Stimulated activated CD4-positive, alpha-beta T cell treated with anti-CD3 and anti-CD28 coated beads, Interleukin-12 subunit alpha, Interleukin-12 subunit beta, amount 100 ng/mL, for 24 hours (primary cell): Measurements from ENCODE around the gene OASL.
A peak's percentile ranks its signal among the peaks of the same experiment; 100 is the strongest.
"Not testable (repeated sequence)": the region's sequence is repeated elsewhere in the genome, so short reads cannot be mapped to it uniquely, and the experiment has no call there.

Experiments used
- DNase-seq, 2 experiments: peaks; one replicate each; pipeline ENCODE4 v3.0.0-alpha.2; 2020; ENCODE audit warnings: low read depth in 2 of 2

OASL gene

DNA sequence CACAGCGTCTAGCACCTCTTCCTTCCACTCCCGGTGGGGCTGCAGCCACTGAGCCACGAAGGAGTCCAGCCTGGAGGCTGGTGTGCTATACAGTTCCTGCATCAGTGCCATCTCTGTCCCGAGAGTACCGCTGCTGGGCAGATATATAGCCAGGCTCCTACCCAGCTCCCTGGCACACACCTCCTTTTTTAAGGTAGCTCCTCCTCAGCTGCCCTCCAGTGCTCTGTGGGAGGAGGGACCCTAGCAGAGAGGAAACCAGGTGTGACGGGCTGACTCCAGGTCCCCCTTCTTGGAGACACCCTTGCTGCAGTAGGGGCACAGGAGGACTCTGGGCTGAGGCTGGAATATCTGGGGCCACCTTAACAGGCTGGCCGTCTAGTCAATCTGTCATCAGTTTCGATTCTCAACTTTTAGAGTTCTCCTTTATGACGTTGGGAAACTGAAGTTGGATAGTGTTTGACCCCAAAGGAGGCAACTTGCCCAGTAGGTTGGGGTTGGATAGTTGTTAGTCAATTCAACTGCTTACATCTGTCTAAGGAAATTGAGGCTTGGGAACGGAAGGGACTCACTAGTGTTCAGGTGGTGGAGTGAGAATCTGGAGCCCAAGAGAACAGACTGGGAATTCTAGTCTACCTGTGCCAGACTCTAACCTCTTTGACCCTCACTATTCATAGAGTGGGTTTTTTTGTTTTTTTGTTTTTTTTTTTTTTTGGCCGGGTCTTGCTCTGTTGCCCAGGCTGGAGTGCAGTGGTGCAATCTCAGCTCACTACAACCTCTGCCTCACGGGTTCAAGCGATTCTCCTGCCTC is at the start of gene OASL:
TSS of gene OASL (minus strand) at position 386 of the 808 bp plus-strand sequence. CDS start at position 111, 275 bp downstream.
- peak; percentile 19 to 39 for DNase-seq

- no peak for DNase-seq
Observed at GRCh38 chr12:121088195-121088585, 49.1 kb upstream of the OASL start.

GRCh38 chr12:121087467-121088194 is 48.6 kb upstream of the OASL start:
- no peak for DNase-seq

GRCh38 chr12:121086781-121087295 is 47.8 kb upstream of the OASL start:
- DNase-seq = no peak

GRCh38 chr12:121085506-121086353 is 46.7 kb upstream of the OASL start:
- DNase-seq = no peak

- DNase-seq = no peak
Observed at GRCh38 chr12:121085069-121085468, 46.0 kb upstream of the OASL start.

- no peak for DNase-seq
Observed at GRCh38 chr12:121084229-121084628, 45.2 kb upstream of the OASL start.

DNA sequence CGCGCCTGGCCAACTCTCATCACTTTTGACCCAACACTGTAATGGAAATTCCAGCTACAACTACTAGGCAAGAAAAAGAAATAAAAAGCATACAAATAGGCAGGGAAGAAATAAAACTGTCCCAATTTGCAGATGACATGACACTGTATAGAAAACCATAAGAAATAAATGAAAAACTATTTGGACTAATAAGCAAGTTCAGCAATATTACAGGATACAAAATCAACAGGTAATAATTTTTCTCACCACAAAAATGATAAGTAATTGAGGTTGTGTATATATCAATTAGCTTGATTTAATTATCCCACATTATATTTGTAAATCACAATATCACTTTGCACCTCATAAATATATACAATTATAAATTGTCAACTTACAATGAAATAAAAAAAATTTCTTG is 41.9 kb upstream of the OASL start:
- DNase-seq = no peak

- DNase-seq = no peak
Observed at GRCh38 chr12:121079736-121080272, 40.8 kb upstream of the OASL start.

DNA sequence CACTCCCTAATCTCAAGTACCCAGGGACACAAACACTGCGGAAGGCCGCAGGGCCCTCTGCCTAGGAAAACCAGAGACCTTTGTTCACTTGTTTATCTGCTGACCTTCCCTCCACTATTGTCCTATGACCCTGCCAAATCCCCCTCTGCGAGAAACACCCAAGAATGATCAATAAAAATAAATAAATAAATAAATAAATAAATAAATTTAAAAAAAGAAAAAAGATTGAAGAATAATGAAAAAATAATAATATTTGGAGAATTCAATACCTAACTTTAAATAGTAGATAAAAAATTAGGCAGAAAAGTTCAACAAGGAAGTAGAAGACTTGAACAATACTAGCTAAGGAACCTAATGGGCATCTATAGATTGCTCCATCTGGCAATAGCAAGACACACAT is 38.4 kb upstream of the OASL start:
- not testable (repeated sequence) for DNase-seq

DNA sequence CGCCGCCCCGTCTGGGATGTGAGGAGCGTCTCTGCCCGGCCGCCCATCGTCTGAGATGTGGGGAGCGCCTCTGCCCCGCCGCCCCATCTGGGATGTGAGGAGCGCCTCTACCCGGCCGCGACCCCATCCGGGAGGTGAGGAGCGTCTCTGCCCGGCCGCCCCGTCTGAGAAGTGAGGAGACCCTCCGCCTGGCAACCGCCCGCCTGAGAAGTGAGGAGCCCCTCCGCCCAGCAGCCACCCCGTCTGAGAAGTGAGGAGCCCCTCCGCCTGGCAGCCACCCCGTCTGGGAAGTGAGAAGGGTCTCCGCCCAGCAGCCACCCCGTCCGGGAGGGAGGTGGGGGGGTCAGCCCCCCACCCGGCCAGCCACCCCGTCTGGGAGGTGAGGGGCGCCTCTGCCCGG is 36.9 kb upstream of the OASL start:
- DNase-seq = not testable (repeated sequence)

- no peak for DNase-seq
Observed at GRCh38 chr12:121072147-121072546, 33.1 kb upstream of the OASL start.

- DNase-seq = no peak
Observed at GRCh38 chr12:121069206-121069605, 30.2 kb upstream of the OASL start.

GRCh38 chr12:121065345-121065744 is 26.3 kb upstream of the OASL start:
- no peak for DNase-seq

- DNase-seq = not testable (repeated sequence)
Observed at GRCh38 chr12:121064586-121064985, 25.5 kb upstream of the OASL start.

DNA sequence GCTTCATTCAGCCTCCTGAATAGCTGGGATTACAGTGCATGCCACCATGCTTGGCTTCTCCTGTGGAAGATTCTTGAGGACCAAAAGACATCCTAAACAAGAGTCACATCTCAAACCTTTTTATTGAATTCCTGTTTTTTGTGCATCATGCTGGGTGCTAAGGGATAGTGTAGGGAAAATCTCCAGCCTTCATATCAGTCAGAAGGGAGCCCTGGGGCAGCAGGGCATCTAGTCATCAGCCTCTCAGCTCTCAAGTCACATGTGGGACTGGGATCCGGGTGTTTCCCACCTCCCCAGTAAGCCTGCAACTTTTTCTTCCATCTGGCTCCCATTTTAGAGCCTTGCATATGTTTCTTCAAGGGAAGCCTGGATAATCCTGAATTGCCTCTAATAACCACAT is 25.1 kb upstream of the OASL start:
- DNase-seq = no peak

DNA sequence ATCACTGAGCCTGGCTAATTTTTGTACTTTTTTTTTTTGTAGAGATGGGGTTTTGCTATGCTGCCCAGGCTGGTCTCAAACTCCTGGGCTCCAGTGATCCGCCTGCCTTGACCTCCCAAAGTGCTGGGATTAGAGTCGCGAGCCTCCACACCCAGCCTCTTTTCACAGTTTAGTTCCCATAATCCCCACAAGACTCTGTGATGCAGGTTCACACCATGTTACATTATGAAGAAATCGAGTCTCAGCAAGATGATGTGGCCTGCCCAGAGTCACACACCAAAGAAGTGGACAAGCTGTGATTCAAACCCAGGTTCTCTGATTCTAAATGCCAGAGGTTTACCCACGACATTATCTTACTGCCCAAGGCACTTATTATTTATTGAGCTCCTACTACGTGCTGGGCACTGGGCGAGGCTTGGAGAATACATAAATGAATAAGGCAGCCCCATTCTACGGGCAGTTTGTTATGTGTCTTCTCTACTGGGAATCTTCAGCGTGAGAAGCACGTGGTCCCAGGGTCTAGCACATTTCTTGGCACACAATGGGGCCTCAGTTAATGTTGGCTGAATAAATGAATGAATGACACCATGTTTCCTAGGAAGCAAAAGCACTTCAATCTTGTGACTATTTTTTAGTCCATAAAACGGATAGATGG is 23.5 kb upstream of the OASL start:
- DNase-seq = no peak

- DNase-seq = no peak
Observed at GRCh38 chr12:121061831-121062230, 22.8 kb upstream of the OASL start.

DNA sequence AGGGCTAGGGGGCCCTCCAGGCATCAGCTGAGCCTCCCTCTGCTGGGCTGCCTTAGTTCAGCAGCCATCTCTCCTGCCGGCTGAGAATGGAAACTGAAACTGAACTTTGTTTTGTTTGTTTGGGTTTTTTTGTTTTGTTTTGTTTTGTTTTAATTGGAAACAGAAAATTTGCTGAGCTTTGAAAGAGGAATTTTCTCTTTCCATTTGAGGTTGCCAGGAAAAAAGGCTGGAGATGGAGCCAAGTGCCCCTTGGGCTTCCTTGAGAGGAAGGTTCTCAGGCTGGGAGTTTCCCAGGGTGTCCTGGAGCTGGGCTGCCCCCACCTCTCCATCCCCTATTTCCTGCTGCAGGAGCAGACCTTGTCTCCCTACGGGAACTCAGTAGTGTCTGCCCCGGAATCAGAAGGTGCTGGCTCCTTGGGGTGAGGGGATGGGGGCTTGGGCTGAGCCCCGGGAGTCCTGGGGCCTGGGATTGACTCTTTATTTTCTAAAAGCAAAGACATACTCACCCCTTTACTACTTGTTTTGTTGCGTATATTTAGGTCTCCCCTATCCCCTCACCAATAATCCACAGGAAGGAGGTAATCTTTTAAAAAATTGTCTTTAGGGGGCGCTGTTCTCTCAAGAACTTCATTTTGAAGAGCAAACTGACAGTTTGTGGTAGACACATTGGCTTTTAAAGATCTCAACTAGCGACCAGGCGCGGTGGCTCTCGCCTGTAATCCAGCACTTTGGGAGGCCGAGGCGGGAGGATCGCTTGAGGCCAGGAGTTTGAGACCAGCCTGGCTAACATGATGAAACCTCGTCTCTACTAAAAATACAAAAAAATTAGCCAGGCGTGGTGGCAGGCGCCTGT is 21.3 kb upstream of the OASL start:
- no peak for DNase-seq
